T-helper 2 cell treated with Interferon-gamma antibody and Interleukin-4, amounts not matched to agents 5 μg/mL and 100 μg/mL, for 36 hours (primary cell): ENCODE data around the gene LAMB2.

ENCODE experiments used
- DNase-seq: peaks from one replicate; pipeline ENCODE4 v3.0.0; 2021; ENCODE audit warnings: low spot score
- H3K27ac Mint-ChIP-seq: one replicate; pipeline ENCODE4 v1.8.0; 2021; ENCODE audit warnings: mild to moderate bottlenecking, mixed read lengths
- H3K27me3 Mint-ChIP-seq: one replicate; pipeline ENCODE4 v1.8.0; 2021; ENCODE audit warnings: low read depth, mixed read lengths
- H3K36me3 Mint-ChIP-seq: one replicate; pipeline ENCODE4 v1.8.0; 2021; ENCODE audit warnings: low read depth, mixed read lengths
- H3K4me1 Mint-ChIP-seq: one replicate; pipeline ENCODE4 v1.8.0; 2021; ENCODE audit warnings: low read depth, mixed read lengths
- H3K4me3 Mint-ChIP-seq: one replicate; pipeline ENCODE4 v1.8.0; 2022; ENCODE audit warnings: mild to moderate bottlenecking, moderate library complexity, mixed read lengths
- H3K9me3 Mint-ChIP-seq: one replicate; pipeline ENCODE4 v1.8.0; 2021; ENCODE audit warnings: mixed read lengths

The LAMB2 gene

GRCh38 chr3:49148159-49148558, 15.3 kb upstream of the LAMB2 start:
- no peak overlapping the region for H3K4me3 Mint-ChIP-seq
- no peak overlapping the region for H3K27ac Mint-ChIP-seq
- no peaks in the 10 kb centered on the region for H3K27me3 Mint-ChIP-seq
- DNase-seq, result no peak
- no peaks in the 10 kb centered on the region for H3K4me1 Mint-ChIP-seq
- no peaks in the 10 kb centered on the region for H3K9me3 Mint-ChIP-seq
- no peaks in the 10 kb centered on the region for H3K36me3 Mint-ChIP-seq

- Mint-ChIP-seq H3K36me3 (no peaks in the 10 kb centered on the region), H3K4me1 (peaks cover 12% of the 10 kb centered on the region)
Measured at GRCh38 chr3:49140080-49140479, 7.2 kb upstream of the LAMB2 start.

GRCh38 chr3:49135499-49135898, 2.6 kb upstream of the LAMB2 start:
- no peak overlapping the region for H3K27ac Mint-ChIP-seq
- no peak overlapping the region for H3K4me3 Mint-ChIP-seq
- H3K36me3 Mint-ChIP-seq, result no peaks in the 10 kb centered on the region
- H3K9me3 Mint-ChIP-seq, result no peaks in the 10 kb centered on the region
- DNase-seq, result no peak
- peaks cover 10% of the 10 kb centered on the region for H3K27me3 Mint-ChIP-seq
- H3K4me1 Mint-ChIP-seq, result peaks cover 3% of the 10 kb centered on the region

More at GRCh38 chr3:49140080-49140479, 7.2 kb upstream of the LAMB2 start:
- Mint-ChIP-seq H3K4me3 (no peak overlapping the region), H3K9me3 (peaks cover 7% of the 10 kb centered on the region), H3K27me3 (peaks cover 11% of the 10 kb centered on the region), H3K27ac (no peak overlapping the region)
- no peak for DNase-seq

- Mint-ChIP-seq H3K4me1 (peaks cover 2% of the 10 kb centered on the region), H3K27ac (no peak overlapping the region), H3K9me3 (no peaks in the 10 kb centered on the region), H3K4me3 (no peak overlapping the region), H3K27me3 (peaks cover 8% of the 10 kb centered on the region), H3K36me3 (no peaks in the 10 kb centered on the region)
- DNase-seq, result no peak
Measured at GRCh38 chr3:49134471-49135265, 1.8 kb upstream of the LAMB2 start.

- Mint-ChIP-seq H3K36me3 (no peaks in the 10 kb centered on the region), H3K4me3 (no peak overlapping the region), H3K9me3 (no peaks in the 10 kb centered on the region), H3K27ac (no peak overlapping the region), H3K4me1 (peaks cover 2% of the 10 kb centered on the region), H3K27me3 (peaks cover 8% of the 10 kb centered on the region)
- DNase-seq, result no peak
Measured at GRCh38 chr3:49133226-49133951, 539 bp upstream of the LAMB2 start.

- DNase-seq, result no peak
- Mint-ChIP-seq H3K27me3 (peaks cover 5% of the 10 kb centered on the region), H3K9me3 (no peaks in the 10 kb centered on the region), H3K36me3 (no peaks in the 10 kb centered on the region), H3K4me3 (no peak overlapping the region), H3K4me1 (peaks cover 2% of the 10 kb centered on the region), H3K27ac (no peak overlapping the region)
Measured at GRCh38 chr3:49132073-49132436, 795 bp downstream of the LAMB2 start.

- Mint-ChIP-seq H3K4me1 (peaks cover 2% of the 10 kb centered on the region), H3K27me3 (peaks cover 5% of the 10 kb centered on the region), H3K4me3 (no peak overlapping the region), H3K9me3 (no peaks in the 10 kb centered on the region), H3K27ac (no peak overlapping the region), H3K36me3 (no peaks in the 10 kb centered on the region)
- no peak for DNase-seq
Measured at GRCh38 chr3:49131576-49131975, 1.3 kb downstream of the LAMB2 start.

GRCh38 chr3:49131040-49131439, 1.8 kb downstream of the LAMB2 start:
- Mint-ChIP-seq H3K4me3 (no peak overlapping the region), H3K9me3 (no peaks in the 10 kb centered on the region), H3K27ac (no peak overlapping the region), H3K4me1 (peaks cover 2% of the 10 kb centered on the region), H3K27me3 (peaks cover 5% of the 10 kb centered on the region), H3K36me3 (no peaks in the 10 kb centered on the region)
- DNase-seq, result no peak

GRCh38 chr3:49124991-49125670, 7.7 kb downstream of the LAMB2 start:
- H3K36me3 Mint-ChIP-seq, result no peaks in the 10 kb centered on the region
- peaks cover 5% of the 10 kb centered on the region for H3K4me1 Mint-ChIP-seq
- no peaks in the 10 kb centered on the region for H3K27me3 Mint-ChIP-seq
- no peak overlapping the region for H3K27ac Mint-ChIP-seq
- H3K4me3 Mint-ChIP-seq, result no peak overlapping the region
- H3K9me3 Mint-ChIP-seq, result no peaks in the 10 kb centered on the region
- DNase-seq, result no peak

GRCh38 chr3:49124203-49124602, 8.6 kb downstream of the LAMB2 start:
- no peak for DNase-seq
- no peaks in the 10 kb centered on the region for H3K27me3 Mint-ChIP-seq
- H3K9me3 Mint-ChIP-seq, result no peaks in the 10 kb centered on the region
- H3K4me3 Mint-ChIP-seq, result no peak overlapping the region
- H3K27ac Mint-ChIP-seq, result no peak overlapping the region
- peaks cover 2% of the 10 kb centered on the region for H3K36me3 Mint-ChIP-seq
- H3K4me1 Mint-ChIP-seq, result peaks cover 12% of the 10 kb centered on the region

GRCh38 chr3:49123687-49124086, 9.2 kb downstream of the LAMB2 start:
- peaks cover 15% of the 10 kb centered on the region for H3K4me1 Mint-ChIP-seq

GRCh38 chr3:49122886-49123545, 9.8 kb downstream of the LAMB2 start:
- Mint-ChIP-seq H3K9me3 (no peaks in the 10 kb centered on the region), H3K27ac (no peak overlapping the region), H3K36me3 (peaks cover 9% of the 10 kb centered on the region), H3K27me3 (no peaks in the 10 kb centered on the region), H3K4me1 (peaks cover 15% of the 10 kb centered on the region), H3K4me3 (no peak overlapping the region)
- DNase-seq, result no peak

More at GRCh38 chr3:49123687-49124086, 9.2 kb downstream of the LAMB2 start:
- no peaks in the 10 kb centered on the region for H3K27me3 Mint-ChIP-seq
- DNase-seq, result no peak
- H3K4me3 Mint-ChIP-seq, result no peak overlapping the region
- no peak overlapping the region for H3K27ac Mint-ChIP-seq
- H3K36me3 Mint-ChIP-seq, result peaks cover 7% of the 10 kb centered on the region
- no peaks in the 10 kb centered on the region for H3K9me3 Mint-ChIP-seq

- Mint-ChIP-seq H3K4me1 (peaks cover 15% of the 10 kb centered on the region), H3K9me3 (no peaks in the 10 kb centered on the region), H3K27me3 (no peaks in the 10 kb centered on the region), H3K4me3 (no peak overlapping the region), H3K27ac (no peak overlapping the region), H3K36me3 (peaks cover 14% of the 10 kb centered on the region)
- DNase-seq, result no peak
Measured at GRCh38 chr3:49122451-49122850, 10.4 kb downstream of the LAMB2 start.

GRCh38 chr3:49122022-49122421, 10.8 kb downstream of the LAMB2 start:
- H3K4me3 Mint-ChIP-seq, result peak overlapping the region; percentile 95
- peak overlapping the region; percentile 78 for H3K27ac Mint-ChIP-seq
- DNase-seq, result no peak
- peaks cover 15% of the 10 kb centered on the region for H3K4me1 Mint-ChIP-seq
- H3K27me3 Mint-ChIP-seq, result no peaks in the 10 kb centered on the region
- H3K9me3 Mint-ChIP-seq, result no peaks in the 10 kb centered on the region
- peaks cover 16% of the 10 kb centered on the region for H3K36me3 Mint-ChIP-seq
